CD14-positive monocyte (primary cell): ENCODE measurements around the gene RNF157. TPM values are rescaled to one million over a fixed set of nuclear protein-coding genes. Genes with fewer than 3 reads are reported as not detected.

ENCODE experiments used
- DNase-seq, 3 donors: peaks; one replicate each; pipeline ENCODE4 v3.0.0-alpha.2; 2011 to 2022
- H2AFZ ChIP-seq: 2 replicates; pipeline ENCODE4 v1.6.0; 2012; ENCODE audit warnings: mild to moderate bottlenecking, low read depth, low read length, inconsistent platforms; ENCODE audit not compliant: insufficient read depth, poor library complexity, severe bottlenecking
- H3K27ac ChIP-seq, 2 donors: 1 replicate in 1 of 2; 2 replicates in 1 of 2; pipeline ENCODE4 v1.5.1; 2012 to 2013; ENCODE audit warnings: low read length in 2 of 2, control low read depth in 1 of 2, inconsistent platforms in 1 of 2, low read depth in 1 of 2, mild to moderate bottlenecking in 1 of 2
- H3K27me3 ChIP-seq, 2 donors: one replicate each; pipeline versions ENCODE4 v1.6.0 to v1.6.1; 2011 to 2013; ENCODE audit warnings: low read length in 2 of 2; ENCODE audit not compliant: control insufficient read depth in 2 of 2, insufficient read depth in 2 of 2
- H3K36me3 ChIP-seq, 2 donors: replicated peaks in 1 of 2; 1 replicate in 1 of 2; 2 replicates in 1 of 2; pipeline versions ENCODE4 v1.5.1 to v1.6.1; 2012 to 2013; ENCODE audit warnings: low read length in 2 of 2, control low read depth in 1 of 2, inconsistent platforms in 1 of 2, mild to moderate bottlenecking in 1 of 2; ENCODE audit not compliant: insufficient read depth in 2 of 2, control insufficient read depth in 1 of 2
- H3K4me1 ChIP-seq, 2 donors: 1 replicate in 1 of 2; 2 replicates in 1 of 2; pipeline versions ENCODE4 v1.5.1 to v1.6.1; 2012 to 2013; ENCODE audit warnings: low read length in 2 of 2, control low read depth in 1 of 2, inconsistent platforms in 1 of 2, mild to moderate bottlenecking in 1 of 2, moderate library complexity in 1 of 2; ENCODE audit not compliant: insufficient read depth in 2 of 2, control insufficient read depth in 1 of 2
- H3K4me2 ChIP-seq: replicated peaks from 2 replicates; pipeline ENCODE3; 2012; ENCODE audit warnings: low read length, moderate library complexity, mild to moderate bottlenecking; ENCODE audit not compliant: poor library complexity, severe bottlenecking; ENCODE audit errors: extremely low read depth
- H3K4me3 ChIP-seq, 3 experiments: fragments of 200-600 bp in 1 of 3; sonication (generic) in 1 of 3; replicated peaks in 1 of 3; 1 replicate in 2 of 3; 2 replicates in 1 of 3; pipeline ENCODE4 v1.5.1; 2011 to 2013; ENCODE audit warnings: low read length in 3 of 3, mild to moderate bottlenecking in 3 of 3, control low read depth in 2 of 3, low read depth in 2 of 3, inconsistent platforms in 1 of 3, moderate library complexity in 1 of 3
- H3K79me2 ChIP-seq: 2 replicates; pipeline ENCODE4 v1.6.0; 2012; ENCODE audit warnings: mild to moderate bottlenecking, control low read depth, inconsistent platforms, low read length, moderate library complexity; ENCODE audit not compliant: insufficient read depth
- H3K9ac ChIP-seq: 2 replicates; pipeline ENCODE4 v1.6.0; 2017; ENCODE audit warnings: low read length, mild to moderate bottlenecking; ENCODE audit not compliant: insufficient read depth, poor library complexity, severe bottlenecking
- H3K9me3 ChIP-seq, 2 donors: replicated peaks in 1 of 2; 1 replicate in 1 of 2; 2 replicates in 1 of 2; pipeline versions ENCODE4 v1.5.1 to v1.6.1; 2012 to 2013; ENCODE audit warnings: low read length in 2 of 2, control low read depth in 1 of 2; ENCODE audit not compliant: control insufficient read depth in 1 of 2, insufficient read depth in 1 of 2
- H4K20me1 ChIP-seq: 2 replicates; pipeline ENCODE4 v1.6.0; 2012; ENCODE audit warnings: mild to moderate bottlenecking, low read length, control low read depth, moderate library complexity; ENCODE audit not compliant: insufficient read depth
- H3K27ac Mint-ChIP-seq, 7 donors: one replicate each; pipeline ENCODE4 v1.8.0; 2020; ENCODE audit warnings: mild to moderate bottlenecking in 7 of 7, mixed read lengths in 7 of 7, moderate library complexity in 6 of 7, inconsistent platforms in 2 of 7
- H3K27me3 Mint-ChIP-seq, 3 donors: one replicate each; pipeline ENCODE4 v1.8.0; 2021 to 2022; ENCODE audit warnings: low read depth in 3 of 3, mild to moderate bottlenecking in 3 of 3, mixed read lengths in 3 of 3, moderate library complexity in 3 of 3, inconsistent platforms in 1 of 3
- H3K36me3 Mint-ChIP-seq, 2 donors: one replicate each; pipeline ENCODE4 v1.8.0; 2020; ENCODE audit warnings: mixed read lengths in 2 of 2, inconsistent platforms in 1 of 2, mild to moderate bottlenecking in 1 of 2
- H3K4me1 Mint-ChIP-seq: one replicate; pipeline ENCODE4 v1.8.0; 2020; ENCODE audit warnings: mild to moderate bottlenecking, mixed read lengths
- H3K4me3 Mint-ChIP-seq, 2 donors: one replicate each; pipeline ENCODE4 v1.8.0; 2020; ENCODE audit warnings: mild to moderate bottlenecking in 2 of 2, mixed read lengths in 2 of 2, moderate library complexity in 1 of 2
- H3K9me3 Mint-ChIP-seq, 7 donors: one replicate each; pipeline ENCODE4 v1.8.0; 2020 to 2022; ENCODE audit warnings: mixed read lengths in 7 of 7, mild to moderate bottlenecking in 6 of 7, moderate library complexity in 6 of 7, inconsistent platforms in 2 of 7
- WGBS: methylation state at CpG from one replicate; pipeline ENCODE4 v1.1.5; 2013; ENCODE audit warnings: missing lambda C conversion rate; ENCODE audit not compliant: insufficient coverage; 5-methylcytosine and 5-hydroxymethylcytosine counted together
- intact Hi-C, 2 donors: fragments of 100-400 bp; cut with micrococcal nuclease; formaldehyde crosslinking; loops; one replicate each; pipeline versions ENCODE4 v1.15.0 to v1.15.1; 2023
- polyA plus RNA-seq, 3 donors: library from polyadenylated mRNA; depleted of rRNA in 1 of 3; unstranded in 2 of 3; stranded (reverse) in 1 of 3; fragments of 300-500 nt in 2 of 3; fragments of >200 nt in 1 of 3; fragmentation: Illumina TruSeq in 2 of 3; gene quantifications; 1 replicate in 2 of 3; 2 replicates in 1 of 3; pipeline ENCODE4 v1.2.3, GENCODE V29; 2012 to 2021
- TF ChIP-seq, protein P1 (sequence below): fragments of 200-600 bp; IDR thresholded peaks from one replicate; pipeline ENCODE4 v1.8.0; 2022; ENCODE audit warnings: antibody characterized with exemption, mild to moderate bottlenecking

RNF157 gene
- polyA plus RNA-seq, 3 donors, result 0.03 TPM; not detected in 2

DNA sequence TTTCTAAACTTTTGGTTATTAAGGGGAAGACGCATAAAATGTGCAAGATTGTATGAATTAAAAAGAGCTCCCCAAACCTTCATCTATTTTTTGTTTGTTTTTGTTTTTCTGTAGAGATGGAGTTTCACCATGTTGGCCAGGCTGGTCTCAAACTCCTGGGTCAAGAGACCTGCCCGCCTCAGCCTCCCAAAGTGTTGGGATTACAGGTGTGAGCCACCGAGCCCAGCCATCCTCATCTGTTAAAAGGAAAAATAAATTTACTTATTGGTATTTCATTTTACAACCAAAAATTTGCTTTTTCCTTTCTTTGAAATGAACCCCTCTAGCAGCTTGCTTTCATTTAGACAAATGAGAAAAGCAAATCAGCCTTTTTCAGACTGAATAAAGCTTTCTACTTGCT, 23.2 kb downstream of the RNF157 start:
- H3K27ac Mint-ChIP-seq, result no peak overlapping the region
- Histone ChIP-seq H3K27me3 (peaks cover 0 to 2% of the 10 kb centered on the region in 2 donors), H3K4me3 (no peak overlapping the region), H3K27ac (no peak overlapping the region), H3K4me2 (no peak overlapping the region), H4K20me1 (no peaks in the 10 kb centered on the region), H3K9ac (no peak overlapping the region), H3K4me1 (no peaks in the 10 kb centered on the region), H3K79me2 (no peaks in the 10 kb centered on the region), H3K9me3 (no peaks in the 10 kb centered on the region), H3K36me3 (no peaks in the 10 kb centered on the region), H2AFZ (no peak overlapping the region)
- H3K27me3 Mint-ChIP-seq, result peaks cover 5 to 23% (median 15%) of the 10 kb centered on the region in 3 donors
- H3K4me1 Mint-ChIP-seq, result no peaks in the 10 kb centered on the region
- TF ChIP-seq, protein P1, sequence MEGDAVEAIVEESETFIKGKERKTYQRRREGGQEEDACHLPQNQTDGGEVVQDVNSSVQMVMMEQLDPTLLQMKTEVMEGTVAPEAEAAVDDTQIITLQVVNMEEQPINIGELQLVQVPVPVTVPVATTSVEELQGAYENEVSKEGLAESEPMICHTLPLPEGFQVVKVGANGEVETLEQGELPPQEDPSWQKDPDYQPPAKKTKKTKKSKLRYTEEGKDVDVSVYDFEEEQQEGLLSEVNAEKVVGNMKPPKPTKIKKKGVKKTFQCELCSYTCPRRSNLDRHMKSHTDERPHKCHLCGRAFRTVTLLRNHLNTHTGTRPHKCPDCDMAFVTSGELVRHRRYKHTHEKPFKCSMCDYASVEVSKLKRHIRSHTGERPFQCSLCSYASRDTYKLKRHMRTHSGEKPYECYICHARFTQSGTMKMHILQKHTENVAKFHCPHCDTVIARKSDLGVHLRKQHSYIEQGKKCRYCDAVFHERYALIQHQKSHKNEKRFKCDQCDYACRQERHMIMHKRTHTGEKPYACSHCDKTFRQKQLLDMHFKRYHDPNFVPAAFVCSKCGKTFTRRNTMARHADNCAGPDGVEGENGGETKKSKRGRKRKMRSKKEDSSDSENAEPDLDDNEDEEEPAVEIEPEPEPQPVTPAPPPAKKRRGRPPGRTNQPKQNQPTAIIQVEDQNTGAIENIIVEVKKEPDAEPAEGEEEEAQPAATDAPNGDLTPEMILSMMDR, result no peak
- no CpG with 5 or more reads among the region's 3 CpGs for WGBS
- peaks cover 0 to 4% (median 0%) of the 10 kb centered on the region in 7 donors for H3K9me3 Mint-ChIP-seq
- intact Hi-C loops, result no loop called here
- H3K36me3 Mint-ChIP-seq, result no peaks in the 10 kb centered on the region
- DNase-seq, result no peak
- H3K4me3 Mint-ChIP-seq, result no peak overlapping the region

DNA sequence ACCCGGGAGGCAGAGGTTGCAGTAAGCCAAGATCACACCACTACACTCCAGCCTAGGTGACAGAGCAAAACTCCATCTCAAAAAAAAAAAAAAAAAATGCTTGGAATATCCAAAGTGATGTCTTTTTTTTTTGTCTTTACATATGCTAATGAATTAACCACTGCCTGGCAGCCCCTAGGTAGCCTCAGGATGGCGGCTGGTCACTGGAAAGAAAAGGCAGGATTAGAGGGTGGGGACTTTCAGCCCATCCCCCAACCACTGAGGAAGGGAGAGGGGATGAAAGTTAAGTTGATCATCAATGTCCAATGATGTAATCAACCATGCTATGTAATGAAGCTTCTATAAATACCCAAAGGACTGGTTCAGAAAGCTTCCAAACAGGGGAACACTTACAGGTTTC, 26.8 kb downstream of the RNF157 start:
- TF ChIP-seq, protein P1, result no peak
- H3K4me1 ChIP-seq, result no peaks in the 10 kb centered on the region
- WGBS, result no CpG with 5 or more reads among the region's 2 CpGs
- H3K9ac ChIP-seq, result no peak overlapping the region
- Mint-ChIP-seq H3K27ac (no peak overlapping the region), H3K4me1 (no peaks in the 10 kb centered on the region), H3K27me3 (peaks cover 9 to 23% (median 11%) of the 10 kb centered on the region in 3 donors), H3K4me3 (no peak overlapping the region), H3K9me3 (peaks cover 0 to 4% (median 0%) of the 10 kb centered on the region in 7 donors), H3K36me3 (no peaks in the 10 kb centered on the region)
- no peaks in the 10 kb centered on the region for H3K9me3 ChIP-seq
- DNase-seq, result no peak
- intact Hi-C loops, result no loop called here
- peaks cover 0 to 2% of the 10 kb centered on the region in 2 donors for H3K27me3 ChIP-seq
- H3K4me3 ChIP-seq, result no peak overlapping the region
- no peak overlapping the region for H2AFZ ChIP-seq
- no peaks in the 10 kb centered on the region for H3K79me2 ChIP-seq
- H3K36me3 ChIP-seq, result no peaks in the 10 kb centered on the region
- H3K4me2 ChIP-seq, result no peak overlapping the region
- H4K20me1 ChIP-seq, result no peaks in the 10 kb centered on the region
- H3K27ac ChIP-seq, result no peak overlapping the region
